ENCODE data around the gene NEO1.

NEO1 gene

GRCh38 chr15:73022161-73022560, 30.1 kb upstream of the NEO1 start:
- TF ChIP-seq ZFX (IDR thresholded peaks at IDR 0.05; ENCODE audit: borderline replicate concordance) (no peak), CTCF (IDR thresholded peaks at IDR 0.05) (no peak)
- no peak overlapping the region for H3K27ac ChIP-seq

GRCh38 chr15:73023071-73023470, 29.2 kb upstream of the NEO1 start:
- no peak for TF ChIP-seq CTCF (IDR thresholded peaks at IDR 0.05)
- TF ChIP-seq ZFX (IDR thresholded peaks at IDR 0.05; ENCODE audit: borderline replicate concordance), result no peak
- H3K27ac ChIP-seq, result no peak overlapping the region

GRCh38 chr15:73024168-73024567, 28.1 kb upstream of the NEO1 start:
- TF ChIP-seq ZFX (IDR thresholded peaks at IDR 0.05; ENCODE audit: borderline replicate concordance) (no peak), CTCF (IDR thresholded peaks at IDR 0.05) (no peak)
- H3K27ac ChIP-seq, result no peak overlapping the region

DNA sequence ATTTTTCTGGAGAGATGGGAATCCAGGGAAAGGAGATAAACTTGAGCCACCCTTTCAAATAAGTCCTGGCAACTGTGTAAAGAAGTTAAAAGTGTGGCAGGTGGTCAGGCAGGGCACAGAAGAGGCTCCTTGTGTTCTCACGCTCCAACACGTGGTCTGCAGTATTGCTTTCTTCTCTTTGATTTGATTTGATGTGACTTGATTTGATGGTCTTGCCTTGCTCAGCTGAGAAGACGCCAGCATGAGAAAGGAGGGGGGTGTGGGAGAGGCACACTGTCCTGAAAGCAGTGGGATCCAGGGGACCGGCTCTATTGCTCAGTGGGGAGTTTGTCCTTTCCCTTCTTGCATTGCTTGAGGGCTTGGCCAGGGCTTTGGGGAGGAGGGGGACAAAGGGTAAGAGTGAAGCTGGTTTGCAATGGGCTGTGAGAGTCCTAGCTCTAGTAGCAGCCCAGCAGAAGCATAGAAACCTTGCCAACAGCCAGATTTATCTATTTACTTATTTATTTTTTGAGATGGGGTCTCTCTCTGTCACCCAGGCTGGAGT, 25.7 kb upstream of the NEO1 start:
- no peak overlapping the region for H3K27ac ChIP-seq
- TF ChIP-seq ZFX (IDR thresholded peaks at IDR 0.05; ENCODE audit: borderline replicate concordance) (no peak), CTCF (IDR thresholded peaks at IDR 0.05) (no peak)

DNA sequence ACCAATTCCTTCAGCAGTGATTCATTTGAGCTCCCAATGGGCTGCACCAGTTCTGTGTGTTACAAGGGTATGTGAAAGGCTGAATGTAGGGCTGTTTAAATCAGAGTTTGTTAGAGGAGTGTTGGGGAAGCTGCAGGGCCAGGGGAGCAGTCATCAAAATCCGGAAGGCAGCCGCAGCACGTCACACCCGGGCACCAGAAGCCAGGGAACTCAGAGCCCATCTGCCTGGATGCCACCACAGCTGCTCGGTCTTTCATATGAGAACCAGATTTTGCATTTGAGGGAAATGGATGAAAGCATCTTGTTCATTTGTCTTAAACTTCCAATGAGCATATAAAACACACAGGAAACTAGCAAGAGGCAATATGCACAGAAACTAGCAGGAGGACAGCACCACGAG, 24.2 kb upstream of the NEO1 start:
- TF ChIP-seq CTCF (IDR thresholded peaks at IDR 0.05) (no peak), ZFX (IDR thresholded peaks at IDR 0.05; ENCODE audit: borderline replicate concordance) (no peak)
- H3K27ac ChIP-seq, result no peak overlapping the region

DNA sequence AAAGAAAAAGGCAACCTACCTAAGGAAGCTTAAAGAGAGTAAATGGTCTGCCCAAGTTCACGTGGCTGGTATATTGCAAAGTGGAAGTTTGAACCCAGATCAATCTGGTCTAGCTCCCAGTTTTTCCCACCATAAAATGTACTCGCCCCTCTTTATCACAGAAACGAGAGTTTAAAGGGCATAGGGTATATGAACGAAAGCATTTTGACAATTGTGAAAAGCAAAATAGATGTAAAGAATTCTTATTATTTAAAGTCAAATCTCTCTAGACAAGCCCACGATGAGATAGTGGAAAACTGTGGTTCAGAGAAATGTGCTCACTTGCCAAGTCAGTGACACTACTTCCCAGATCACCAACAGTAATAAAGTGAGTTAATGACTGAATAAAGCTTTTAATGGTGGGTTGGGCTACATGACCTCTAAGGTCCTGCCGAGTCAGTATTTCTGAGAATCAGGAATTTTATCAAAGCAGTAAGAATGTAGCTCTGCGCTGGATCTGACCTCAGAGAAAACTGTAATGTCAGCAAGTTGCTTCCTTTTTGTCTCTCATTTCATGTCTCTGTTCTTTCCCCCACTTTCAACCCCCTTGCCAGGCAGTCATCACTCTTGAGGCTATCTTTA, 23.3 kb upstream of the NEO1 start:
- TF ChIP-seq ZFX (IDR thresholded peaks at IDR 0.05; ENCODE audit: borderline replicate concordance), result no peak
- no peak for TF ChIP-seq CTCF (IDR thresholded peaks at IDR 0.05)
- H3K27ac ChIP-seq, result no peak overlapping the region

DNA sequence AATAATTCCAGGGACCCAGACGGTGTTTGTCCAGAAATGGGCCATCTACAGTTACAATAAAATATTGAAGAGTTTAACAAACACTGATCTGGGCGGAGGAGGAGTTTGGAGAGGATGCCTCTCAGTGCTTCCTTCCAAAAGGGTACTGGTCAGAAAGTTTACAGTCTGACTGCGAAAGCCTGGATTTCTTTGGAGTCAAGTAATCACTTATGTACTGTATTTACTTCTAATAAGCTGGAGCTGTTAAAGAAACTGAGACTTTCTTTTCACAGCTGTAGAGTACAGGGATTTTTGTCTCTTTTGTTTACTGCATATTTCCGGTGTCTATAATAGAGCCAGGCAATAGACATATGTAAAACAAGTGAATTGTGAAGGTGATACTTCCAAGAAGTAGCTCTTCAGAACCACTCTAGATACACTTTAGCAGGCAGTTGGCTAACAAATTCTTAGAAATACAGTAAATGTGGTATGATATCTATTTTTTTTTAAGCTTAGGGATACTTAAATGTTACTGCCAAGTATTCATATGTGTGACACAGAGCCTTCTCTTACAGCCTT, 22.1 kb upstream of the NEO1 start:
- H3K27ac ChIP-seq, result no peak overlapping the region
- no peak for TF ChIP-seq ZFX (IDR thresholded peaks at IDR 0.05; ENCODE audit: borderline replicate concordance)
- TF ChIP-seq CTCF (IDR thresholded peaks at IDR 0.05), result no peak
